IgD-negative memory B cell (primary cell): Measurements from ENCODE around the gene CDCP2. TPM values are rescaled to one million over a fixed set of nuclear protein-coding genes. Genes with fewer than 3 reads are reported as not detected.

ENCODE experiments used
- polyA plus RNA-seq: library from polyadenylated mRNA; unstranded; fragments of 300-500 nt; fragmentation: Illumina TruSeq; gene quantifications from one replicate; pipeline ENCODE4 v1.2.3, GENCODE V29; 2021

CDCP2 gene
- polyA plus RNA-seq, 1 donor from 2014 or later = not detected

Other genes starting within 250 kb of the CDCP2 start
- 58.6 TPM for gene IFT25, start 207.3 kb downstream of the CDCP2 start, polyA plus RNA-seq
- 10.4 TPM for gene LRRC42, start 206.7 kb downstream of the CDCP2 start, polyA plus RNA-seq
- gene LDLRAD1, start 134.8 kb downstream of the CDCP2 start, polyA plus RNA-seq = not detected
- gene TMEM59, start 99.8 kb downstream of the CDCP2 start, polyA plus RNA-seq = 386 TPM
- gene TCEANC2, start 99.4 kb downstream of the CDCP2 start, polyA plus RNA-seq = 7.8 TPM
- 4.1 TPM for gene CYB5RL, start 47.0 kb upstream of the CDCP2 start, polyA plus RNA-seq
- gene MRPL37, start 47.2 kb upstream of the CDCP2 start, polyA plus RNA-seq = 56.2 TPM